ENCODE measurements around the gene KLRF2. TPM values are rescaled to one million over a fixed set of nuclear protein-coding genes. Genes with fewer than 3 reads are reported as not detected.
A peak's percentile ranks its signal among the peaks of the same experiment; 100 is the strongest.

Gene KLRF2
- total RNA-seq, 1 donor from 2014 or later, result not detected

GRCh38 chr12:9926876-9927275 is 45.6 kb downstream of the KLRF2 start:
- Mint-ChIP-seq H3K36me3 (ENCODE audit: low read depth) (no peaks in the 10 kb centered on the region), H3K27me3 (ENCODE audit: insufficient read depth) (peaks cover 19% of the 10 kb centered on the region), H3K4me3 (no peak overlapping the region), H3K9me3 (no peaks in the 10 kb centered on the region), H3K27ac (no peak overlapping the region), H3K4me1 (ENCODE audit: low read depth) (peaks cover 22% of the 10 kb centered on the region)
- intact Hi-C loops (cut with micrococcal nuclease), result loop anchor here (1.0 to 10.0 kb wide), 5 partner anchors 14 to 292 kb away; partner anchors contain the start of gene CLEC2B
- DNase-seq (ENCODE audit: low spot score), result no peak

GRCh38 chr12:9928607-9929006 is 47.3 kb downstream of the KLRF2 start:
- peaks cover 28% of the 10 kb centered on the region for H3K27me3 Mint-ChIP-seq (ENCODE audit: insufficient read depth)
- no peaks in the 10 kb centered on the region for H3K36me3 Mint-ChIP-seq (ENCODE audit: low read depth)
- intact Hi-C loops (cut with micrococcal nuclease), result loop anchor here (10.0 kb wide), 1 partner anchor 294 kb away; no protein-coding TSS in a partner anchor
- no peak overlapping the region for H3K27ac Mint-ChIP-seq
- H3K4me3 Mint-ChIP-seq, result no peak overlapping the region
- H3K4me1 Mint-ChIP-seq (ENCODE audit: low read depth), result peaks cover 7% of the 10 kb centered on the region
- DNase-seq (ENCODE audit: low spot score), result no peak
- no peaks in the 10 kb centered on the region for H3K9me3 Mint-ChIP-seq

GRCh38 chr12:9931245-9931644 is 50.0 kb downstream of the KLRF2 start:
- Mint-ChIP-seq H3K36me3 (ENCODE audit: low read depth) (no peaks in the 10 kb centered on the region), H3K27ac (no peak overlapping the region), H3K4me3 (no peak overlapping the region), H3K27me3 (ENCODE audit: insufficient read depth) (peaks cover 28% of the 10 kb centered on the region), H3K9me3 (no peaks in the 10 kb centered on the region), H3K4me1 (ENCODE audit: low read depth) (no peaks in the 10 kb centered on the region)
- intact Hi-C loops (cut with micrococcal nuclease), result no loop called here
- no peak for DNase-seq (ENCODE audit: low spot score)

- no peak for DNase-seq (ENCODE audit: low spot score)
- no peaks in the 10 kb centered on the region for H3K36me3 Mint-ChIP-seq (ENCODE audit: low read depth)
- no peaks in the 10 kb centered on the region for H3K9me3 Mint-ChIP-seq
- H3K27me3 Mint-ChIP-seq (ENCODE audit: insufficient read depth), result peaks cover 28% of the 10 kb centered on the region
- peak within 1 kb of the TSS; percentile 13 for H3K27ac Mint-ChIP-seq
- no peak within 1 kb of the TSS for H3K4me3 Mint-ChIP-seq
- intact Hi-C loops (cut with micrococcal nuclease), result no loop called here
- H3K4me1 Mint-ChIP-seq (ENCODE audit: low read depth), result no peaks in the 10 kb centered on the region
Measured at GRCh38 chr12:9932270-9932669, 51.0 kb downstream of the KLRF2 start, which contains the start of gene CLEC2A. TSS of gene CLEC2A (minus strand) at chr12:9932370. CDS start at chr12:9932329, 41 bp downstream.

GRCh38 chr12:9933958-9934357 is 52.7 kb downstream of the KLRF2 start:
- DNase-seq (ENCODE audit: low spot score), result no peak
- H3K9me3 Mint-ChIP-seq, result no peaks in the 10 kb centered on the region
- H3K27ac Mint-ChIP-seq, result no peak overlapping the region
- no peaks in the 10 kb centered on the region for H3K4me1 Mint-ChIP-seq (ENCODE audit: low read depth)
- H3K27me3 Mint-ChIP-seq (ENCODE audit: insufficient read depth), result peaks cover 29% of the 10 kb centered on the region
- H3K36me3 Mint-ChIP-seq (ENCODE audit: low read depth), result no peaks in the 10 kb centered on the region
- H3K4me3 Mint-ChIP-seq, result no peak overlapping the region
- intact Hi-C loops (cut with micrococcal nuclease), result no loop called here

- Mint-ChIP-seq H3K27ac (no peak overlapping the region), H3K27me3 (ENCODE audit: insufficient read depth) (peaks cover 26% of the 10 kb centered on the region), H3K4me1 (ENCODE audit: low read depth) (no peaks in the 10 kb centered on the region), H3K4me3 (no peak overlapping the region), H3K36me3 (ENCODE audit: low read depth) (no peaks in the 10 kb centered on the region), H3K9me3 (no peaks in the 10 kb centered on the region)
- DNase-seq (ENCODE audit: low spot score), result no peak
- intact Hi-C loops (cut with micrococcal nuclease), result no loop called here
Measured at GRCh38 chr12:9935026-9935425, 53.7 kb downstream of the KLRF2 start.

- Mint-ChIP-seq H3K27me3 (ENCODE audit: insufficient read depth) (peaks cover 20% of the 10 kb centered on the region), H3K36me3 (ENCODE audit: low read depth) (no peaks in the 10 kb centered on the region), H3K4me3 (no peak overlapping the region), H3K27ac (no peak overlapping the region), H3K9me3 (no peaks in the 10 kb centered on the region), H3K4me1 (ENCODE audit: low read depth) (peaks cover 7% of the 10 kb centered on the region)
- intact Hi-C loops (cut with micrococcal nuclease), result no loop called here
- no peak for DNase-seq (ENCODE audit: low spot score)
Measured at GRCh38 chr12:9936591-9936990, 55.3 kb downstream of the KLRF2 start.

GRCh38 chr12:9940375-9940774 is 59.1 kb downstream of the KLRF2 start:
- no peak for DNase-seq (ENCODE audit: low spot score)
- Mint-ChIP-seq H3K4me3 (no peak overlapping the region), H3K9me3 (no peaks in the 10 kb centered on the region), H3K27ac (no peak overlapping the region), H3K4me1 (ENCODE audit: low read depth) (peaks cover 22% of the 10 kb centered on the region), H3K36me3 (ENCODE audit: low read depth) (no peaks in the 10 kb centered on the region), H3K27me3 (ENCODE audit: insufficient read depth) (peaks cover 19% of the 10 kb centered on the region)
- intact Hi-C loops (cut with micrococcal nuclease), result loop anchor here (1.0 to 10.0 kb wide), 4 partner anchors 14 to 296 kb away; no protein-coding TSS in a partner anchor

GRCh38 chr12:9941838-9942237 is 60.5 kb downstream of the KLRF2 start:
- intact Hi-C loops (cut with micrococcal nuclease), result loop anchor here (2.0 to 10.0 kb wide), 3 partner anchors 15 to 297 kb away; no protein-coding TSS in a partner anchor
- no peak for DNase-seq (ENCODE audit: low spot score)
- Mint-ChIP-seq H3K36me3 (ENCODE audit: low read depth) (no peaks in the 10 kb centered on the region), H3K4me1 (ENCODE audit: low read depth) (peaks cover 22% of the 10 kb centered on the region), H3K27ac (no peak overlapping the region), H3K9me3 (no peaks in the 10 kb centered on the region), H3K27me3 (ENCODE audit: insufficient read depth) (peaks cover 19% of the 10 kb centered on the region), H3K4me3 (no peak overlapping the region)

GRCh38 chr12:9943240-9943639 is 62.0 kb downstream of the KLRF2 start:
- intact Hi-C loops (cut with micrococcal nuclease), result loop anchor here (5.0 to 10.0 kb wide), 2 partner anchors 64 to 298 kb away; no protein-coding TSS in a partner anchor
- H3K36me3 Mint-ChIP-seq (ENCODE audit: low read depth), result no peaks in the 10 kb centered on the region
- H3K4me3 Mint-ChIP-seq, result peak overlapping the region; percentile 81
- peak; percentile 38 for DNase-seq (ENCODE audit: low spot score)
- peak overlapping the region; percentile 56 for H3K27ac Mint-ChIP-seq
- H3K9me3 Mint-ChIP-seq, result no peaks in the 10 kb centered on the region
- peaks cover 31% of the 10 kb centered on the region for H3K4me1 Mint-ChIP-seq (ENCODE audit: low read depth)
- peaks cover 19% of the 10 kb centered on the region for H3K27me3 Mint-ChIP-seq (ENCODE audit: insufficient read depth)

- DNase-seq (ENCODE audit: low spot score), result no peak
- Mint-ChIP-seq H3K27ac (no peak overlapping the region), H3K36me3 (ENCODE audit: low read depth) (no peaks in the 10 kb centered on the region), H3K27me3 (ENCODE audit: insufficient read depth) (peaks cover 15% of the 10 kb centered on the region), H3K9me3 (no peaks in the 10 kb centered on the region), H3K4me1 (ENCODE audit: low read depth) (peaks cover 43% of the 10 kb centered on the region), H3K4me3 (peak overlapping the region; percentile 40)
- intact Hi-C loops (cut with micrococcal nuclease), result loop anchor here (5.0 to 10.0 kb wide), 2 partner anchors 63 to 300 kb away; no protein-coding TSS in a partner anchor
Measured at GRCh38 chr12:9944391-9944790, 63.1 kb downstream of the KLRF2 start.
